Mammary epithelial cell (primary cell): ENCODE data around the gene NAV3.

Experiments used
- CTCF ChIP-seq, 2 donors: IDR thresholded peaks in 1 of 2; conservative IDR thresholded peaks in 1 of 2; 2 replicates each; pipeline ENCODE4 v1.5.1; 2011 to 2012; ENCODE audit warnings: inconsistent platforms in 2 of 2, low read length in 2 of 2, mild to moderate bottlenecking in 2 of 2, control low read depth in 1 of 2, low read depth in 1 of 2; ENCODE audit not compliant: insufficient read depth in 1 of 2; ENCODE audit errors: extremely low read depth in 1 of 2
- EZH2 ChIP-seq: IDR thresholded peaks from 2 replicates; pipeline ENCODE4 v1.6.1; 2012; ENCODE audit warnings: low read length, inconsistent platforms, borderline replicate concordance

- TF ChIP-seq CTCF (conservative IDR thresholded peaks at IDR 0.05 in 1 of 2, IDR thresholded peaks at IDR 0.05 in 1 of 2; ENCODE audit: extremely low read depth in 1 of 2, insufficient read depth in 1 of 2, low read depth in 1 of 2, low read length in 2 of 2): no peak
- TF ChIP-seq EZH2: no peak
Measured at GRCh38 chr12:77795699-77796098, 35.0 kb upstream of the NAV3 start.
